ENCODE data around the gene MTCL1.

The MTCL1 gene

DNA sequence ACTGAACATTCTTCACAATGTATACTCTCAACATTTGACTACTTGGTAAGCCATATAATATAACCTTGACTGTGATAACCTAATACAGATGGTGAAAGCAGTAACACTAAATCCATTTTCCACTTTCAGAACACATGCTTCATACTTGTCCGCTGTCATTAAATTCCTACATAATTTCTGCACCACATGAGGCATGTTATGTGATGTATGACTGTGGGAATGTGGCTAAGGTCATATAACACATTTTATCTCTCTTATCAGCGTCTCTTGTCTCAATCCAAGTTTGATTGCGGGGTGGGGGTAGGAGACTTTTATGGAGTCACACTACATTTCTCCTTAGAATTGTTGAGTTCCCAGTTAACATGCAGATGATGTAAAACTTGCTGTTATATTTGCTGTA, 110.9 kb downstream of the MTCL1 start:
- no peak for DNase-seq

DNA sequence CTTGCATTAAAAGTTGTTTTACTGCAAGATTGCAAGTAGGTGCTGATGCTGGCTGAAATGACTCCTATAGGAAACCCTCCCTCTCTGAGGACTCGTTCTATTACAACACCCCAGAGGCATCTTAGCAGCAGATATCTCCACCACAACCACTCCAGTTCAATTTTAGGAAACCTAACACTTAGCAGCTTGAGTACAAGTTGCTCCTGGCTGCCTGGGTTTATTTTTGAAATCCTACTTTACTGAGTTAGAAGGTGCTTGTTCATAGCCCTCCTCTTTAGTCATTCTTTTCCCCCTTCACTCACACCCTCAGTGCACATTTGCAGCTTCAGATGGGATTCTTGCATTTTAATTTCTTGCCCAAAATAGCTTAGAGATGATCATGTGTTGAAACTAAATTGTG, 111.5 kb downstream of the MTCL1 start:
- DNase-seq: no peak

DNA sequence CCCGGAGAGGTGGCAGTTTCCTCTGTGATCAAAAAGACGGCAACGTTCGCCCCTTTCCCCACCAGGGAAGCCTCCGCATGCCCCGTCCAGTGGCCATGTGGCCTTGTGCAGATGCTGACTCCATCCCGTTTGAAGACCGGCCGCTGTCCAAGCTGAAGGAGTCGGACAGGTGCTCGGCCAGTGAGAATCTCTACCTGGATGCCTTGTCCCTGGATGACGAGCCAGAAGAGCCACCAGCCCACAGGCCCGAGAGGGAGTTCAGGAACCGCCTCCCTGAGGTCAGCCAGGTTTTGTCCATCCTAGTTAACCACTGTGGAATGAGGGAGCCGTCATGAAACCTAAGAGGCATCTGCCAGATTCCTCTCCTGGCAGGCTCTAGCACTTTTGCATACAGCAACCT, 113.6 kb downstream of the MTCL1 start:
- DNase-seq: no peak

DNA sequence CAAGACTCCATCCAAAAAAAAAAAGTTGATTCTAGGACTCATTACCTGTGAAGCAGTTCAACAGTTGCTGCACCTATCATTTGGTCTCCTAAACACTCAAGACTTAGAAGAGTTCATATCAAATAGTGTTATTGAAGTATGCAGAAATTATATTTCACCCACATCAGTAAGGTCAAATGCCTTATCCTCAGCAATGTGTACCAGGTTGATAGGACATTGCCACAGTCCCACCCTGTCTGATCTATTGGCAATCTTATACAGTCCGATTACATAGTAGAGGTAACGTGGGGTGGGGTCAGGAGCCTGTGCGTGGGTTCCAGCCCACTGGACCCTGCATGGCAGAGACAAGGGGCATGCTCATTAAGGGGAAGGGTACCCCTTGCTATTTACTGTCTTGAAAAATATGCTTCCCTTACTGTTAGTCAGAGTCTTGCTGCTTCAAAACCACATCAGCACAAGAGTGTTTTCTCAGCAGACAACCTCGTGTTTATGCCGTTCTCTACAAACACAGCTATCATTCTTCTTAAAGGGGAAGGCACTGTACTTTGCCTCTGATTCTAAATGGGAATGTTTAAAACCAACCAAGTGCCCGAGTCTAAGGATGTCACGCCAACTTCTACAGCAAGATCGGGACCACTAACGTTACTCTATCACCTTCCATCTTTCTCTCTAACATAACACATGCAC, 115.2 kb downstream of the MTCL1 start:
- DNase-seq: no peak

DNA sequence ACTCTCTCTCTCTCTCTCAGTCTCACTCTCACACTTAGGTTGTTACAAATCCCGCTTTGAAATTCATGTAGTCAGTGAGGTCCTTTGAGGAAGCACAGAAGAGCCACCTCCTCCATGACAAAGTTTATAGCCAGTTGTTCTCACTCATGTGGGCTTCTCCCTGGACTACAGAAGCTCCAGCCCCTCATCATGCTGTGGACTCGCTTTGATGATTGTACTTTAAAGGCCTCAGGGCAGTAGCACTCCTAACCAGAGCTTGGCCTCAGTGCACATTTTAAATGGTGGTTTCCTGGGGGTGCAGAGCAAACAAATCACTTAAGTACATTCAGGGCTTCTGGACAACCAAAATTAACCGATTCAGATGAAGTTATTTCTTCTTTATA, 115.7 kb downstream of the MTCL1 start:
- DNase-seq: no peak

DNA sequence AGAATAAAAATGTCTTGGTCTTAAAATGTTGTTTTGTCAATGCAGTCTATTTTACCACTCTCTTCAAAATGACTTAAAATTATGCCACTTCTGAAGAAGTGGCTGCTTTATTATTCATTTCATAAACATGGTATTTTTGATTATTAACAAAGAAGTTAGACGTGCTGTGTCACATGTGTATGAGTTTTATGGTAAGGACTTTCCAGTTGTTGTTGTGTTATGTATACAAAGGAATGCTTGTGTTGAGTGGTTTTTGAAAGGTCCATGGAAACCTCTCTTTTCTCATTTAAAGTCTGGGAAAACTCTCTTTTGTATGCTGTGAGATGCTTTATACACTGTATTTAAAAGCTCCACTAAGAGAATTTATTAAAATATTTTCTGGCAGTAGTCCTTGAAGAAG, 116.2 kb downstream of the MTCL1 start:
- no peak for DNase-seq

DNA sequence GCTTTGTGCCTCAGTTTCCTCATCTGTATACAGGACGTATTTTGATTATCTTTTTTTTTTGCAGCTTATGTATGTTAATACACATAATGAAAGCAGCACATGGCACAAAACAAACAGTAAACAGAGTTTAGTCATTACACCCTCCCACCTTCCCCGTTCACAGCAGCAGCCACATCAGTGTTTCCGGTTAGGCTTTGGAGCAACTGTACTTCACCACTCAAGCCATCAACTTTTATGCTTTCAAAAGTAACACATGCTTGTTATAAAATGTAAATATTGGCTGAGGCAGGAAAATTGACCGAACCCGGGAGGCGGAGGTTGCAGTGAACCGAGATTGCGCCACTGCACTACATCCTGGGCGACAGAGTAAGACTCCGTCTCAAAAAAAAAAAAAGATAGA, 117.3 kb downstream of the MTCL1 start:
- no peak for DNase-seq

DNA sequence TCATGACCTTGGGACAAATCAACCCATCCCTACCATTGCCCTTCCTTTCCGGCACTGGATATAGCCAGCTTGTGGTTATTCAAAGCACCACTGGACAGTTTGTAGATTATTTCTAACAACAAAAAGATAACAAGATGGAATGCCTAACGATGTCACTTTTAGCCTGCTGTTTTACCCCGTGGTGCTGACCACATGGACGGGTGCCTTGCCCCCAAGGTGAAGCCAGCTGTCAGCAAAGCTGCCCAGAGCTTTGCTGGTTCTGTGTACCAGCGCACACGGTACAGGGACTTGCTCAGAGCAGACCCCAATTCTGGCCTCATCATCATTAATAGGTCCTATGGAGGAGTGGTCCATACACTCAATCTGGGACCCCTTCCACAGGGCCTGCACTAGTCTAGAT, 118.2 kb downstream of the MTCL1 start:
- DNase-seq: no peak

DNA sequence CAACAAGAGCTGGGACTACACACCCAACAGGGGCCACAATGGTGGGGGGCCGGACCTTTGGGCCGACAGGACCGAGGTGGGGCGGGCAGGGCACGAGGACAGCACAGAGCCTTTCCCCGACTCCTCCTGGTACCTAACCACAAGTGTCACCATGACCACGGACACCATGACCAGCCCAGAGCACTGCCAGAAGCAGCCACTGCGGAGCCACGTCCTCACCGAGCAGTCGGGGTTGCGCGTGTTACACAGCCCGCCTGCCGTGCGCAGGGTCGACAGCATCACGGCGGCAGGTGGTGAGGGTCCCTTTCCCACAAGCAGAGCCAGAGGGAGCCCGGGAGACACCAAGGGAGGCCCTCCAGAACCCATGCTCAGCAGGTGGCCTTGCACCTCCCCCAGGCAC, 119.5 kb downstream of the MTCL1 start:
- no peak for DNase-seq

DNA sequence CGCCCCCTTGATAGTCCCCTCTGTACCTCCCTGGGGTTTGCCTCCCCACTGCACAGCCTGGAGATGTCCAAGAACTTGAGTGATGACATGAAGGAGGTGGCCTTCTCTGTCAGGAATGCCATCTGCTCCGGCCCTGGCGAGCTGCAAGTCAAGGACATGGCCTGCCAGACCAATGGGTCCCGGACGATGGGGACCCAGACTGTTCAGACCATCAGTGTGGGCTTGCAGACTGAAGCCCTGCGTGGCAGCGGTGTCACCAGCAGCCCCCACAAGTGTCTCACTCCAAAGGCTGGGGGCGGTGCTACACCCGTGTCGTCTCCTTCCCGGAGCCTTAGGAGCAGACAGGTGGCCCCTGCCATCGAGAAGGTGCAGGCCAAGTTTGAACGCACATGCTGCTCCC, 119.9 kb downstream of the MTCL1 start:
- no peak for DNase-seq

DNA sequence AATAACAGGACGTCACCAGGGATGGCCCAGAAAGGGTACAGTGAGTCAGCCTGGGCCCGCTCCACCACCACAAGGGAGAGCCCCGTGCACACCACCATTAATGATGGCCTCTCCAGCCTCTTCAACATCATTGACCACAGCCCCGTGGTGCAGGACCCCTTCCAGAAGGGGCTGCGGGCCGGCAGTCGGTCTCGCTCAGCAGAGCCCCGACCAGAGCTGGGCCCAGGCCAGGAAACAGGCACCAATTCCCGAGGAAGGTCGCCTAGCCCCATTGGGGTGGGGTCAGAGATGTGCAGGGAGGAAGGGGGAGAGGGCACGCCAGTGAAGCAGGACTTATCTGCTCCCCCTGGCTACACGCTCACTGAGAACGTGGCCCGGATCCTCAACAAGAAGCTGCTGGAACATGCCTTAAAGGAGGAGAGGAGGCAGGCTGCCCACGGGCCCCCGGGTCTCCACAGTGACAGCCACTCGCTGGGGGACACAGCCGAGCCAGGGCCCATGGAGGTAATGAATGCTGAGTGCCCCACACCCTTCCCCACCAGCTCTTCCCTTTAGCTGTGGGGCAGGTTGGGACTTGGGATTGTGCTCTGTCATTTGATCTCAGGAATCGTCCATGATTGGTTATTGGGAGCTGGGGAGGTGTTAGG, 120.5 kb downstream of the MTCL1 start:
- DNase-seq: no peak

DNA sequence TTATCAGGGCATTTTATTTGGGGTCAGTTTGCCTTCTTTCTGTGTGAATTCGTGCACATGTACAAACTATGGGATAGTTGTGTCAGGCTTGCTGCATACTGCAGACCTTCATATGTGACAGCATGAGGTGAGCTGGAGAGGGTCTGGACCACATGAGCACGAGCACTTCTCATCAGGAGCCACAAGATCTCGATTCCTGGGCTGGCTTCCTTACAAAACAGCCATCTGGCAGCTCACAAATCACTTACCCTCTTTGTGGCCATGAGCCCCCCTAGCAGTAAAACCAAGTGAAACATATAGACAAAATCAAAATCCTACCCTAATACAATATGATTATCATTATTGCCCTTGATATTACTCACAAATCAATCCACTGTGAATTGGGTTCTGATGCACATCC, 121.2 kb downstream of the MTCL1 start:
- DNase-seq: no peak

DNA sequence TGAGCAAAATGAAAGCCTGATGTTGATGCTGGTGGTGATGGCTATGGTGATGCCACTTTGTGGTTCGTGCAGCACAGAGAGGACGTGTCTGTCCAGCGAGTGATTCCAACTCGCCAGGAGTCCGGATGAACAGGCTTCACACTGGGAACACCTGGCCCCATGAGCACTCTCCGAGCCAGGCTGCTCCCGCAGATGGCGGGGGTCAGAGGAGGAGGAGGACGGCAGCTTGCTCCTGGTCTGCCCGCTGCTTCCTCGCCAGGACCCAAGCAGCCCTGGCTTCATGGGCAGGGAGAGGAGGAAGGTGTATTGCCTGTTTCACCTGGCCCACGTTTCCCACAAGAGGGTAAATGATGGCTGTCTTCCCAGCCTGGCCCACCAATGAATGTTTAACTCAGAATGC, 121.6 kb downstream of the MTCL1 start:
- no peak for DNase-seq

DNA sequence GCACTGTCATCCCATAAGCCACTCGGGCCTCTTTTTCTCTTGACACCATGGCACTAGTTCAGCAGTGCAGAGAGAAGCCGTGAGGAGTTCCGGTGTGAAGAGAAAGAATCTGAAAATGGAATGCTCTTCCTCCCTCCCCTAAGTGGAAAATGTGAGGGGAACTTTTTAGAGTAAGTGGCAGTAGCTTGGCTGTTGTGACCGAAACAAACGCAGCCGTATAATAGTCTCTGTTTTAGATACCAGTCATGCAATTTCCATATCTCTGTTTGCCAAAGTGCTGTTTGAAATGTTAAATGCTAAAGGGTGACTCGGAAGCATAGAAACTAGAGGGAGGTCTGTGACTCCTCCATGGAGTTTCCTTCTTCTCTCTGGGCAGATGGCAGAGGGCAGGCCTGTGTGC, 122.9 kb downstream of the MTCL1 start:
- DNase-seq: no peak

DNA sequence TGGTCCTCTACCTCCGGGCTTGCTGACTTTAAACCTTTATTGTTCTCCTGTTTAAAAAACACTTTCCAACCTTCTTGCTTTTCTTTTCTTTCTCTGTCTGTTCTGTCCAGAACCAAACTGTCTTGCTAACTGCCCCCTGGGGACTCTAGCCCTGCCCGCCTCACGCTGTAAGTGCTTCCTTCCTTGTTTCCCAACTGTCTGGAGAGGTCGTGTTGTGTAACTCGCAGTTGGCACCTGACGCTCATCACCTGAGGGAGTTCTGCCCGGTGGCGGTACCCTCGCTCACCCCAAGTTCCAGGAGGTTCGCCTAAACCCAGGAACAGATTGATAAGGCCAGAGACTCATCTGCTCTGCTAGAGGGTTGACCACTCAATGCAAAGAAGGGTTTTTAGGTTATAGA, 123.4 kb downstream of the MTCL1 start:
- no peak for DNase-seq

DNA sequence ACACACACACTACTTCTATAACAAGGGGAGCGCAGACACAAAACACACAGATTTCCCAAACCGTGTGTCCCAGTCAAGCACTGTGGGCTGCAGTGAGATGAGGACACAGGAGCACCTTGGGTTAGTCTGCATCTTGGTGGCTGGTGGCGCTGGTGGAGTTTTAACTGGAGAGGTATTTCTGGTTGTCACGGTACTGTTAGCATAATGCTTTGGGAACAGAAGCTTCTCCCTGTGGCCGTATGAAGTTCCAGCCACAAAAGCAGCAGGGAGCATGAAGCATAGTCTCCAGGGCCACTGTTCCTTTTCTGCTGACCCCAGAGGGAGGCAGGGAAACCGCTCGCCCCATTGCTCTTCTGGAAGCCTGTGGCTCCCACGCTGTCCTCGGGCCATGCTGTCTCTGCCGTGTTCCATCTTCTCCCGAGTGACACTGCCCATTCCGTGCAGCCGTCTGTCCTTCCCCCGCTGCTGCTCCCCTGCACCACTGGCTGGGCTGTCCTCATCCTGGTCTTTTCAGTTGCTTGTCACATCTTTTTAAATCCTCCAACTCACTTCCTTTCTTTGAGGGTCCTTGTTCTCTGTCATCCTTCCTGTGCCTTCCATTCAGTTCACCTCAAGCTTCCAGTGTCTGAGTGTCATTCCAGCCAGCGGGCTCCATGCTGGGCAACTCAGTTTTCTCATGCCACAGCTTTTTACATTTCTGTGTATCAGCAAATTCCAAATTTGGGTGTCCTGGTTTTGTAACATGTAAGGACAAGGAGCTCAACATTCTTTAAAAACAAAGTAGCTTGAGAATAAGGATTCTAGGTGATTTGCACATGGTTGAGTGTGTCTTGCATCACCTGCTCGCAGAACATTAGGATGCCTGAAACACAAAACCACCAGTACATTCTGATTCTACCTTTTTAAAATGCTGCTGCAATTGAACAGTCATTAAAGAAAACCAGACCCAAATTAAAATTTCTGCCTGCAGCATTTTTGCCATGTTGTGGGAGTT, 125.0 kb downstream of the MTCL1 start:
- DNase-seq: no peak

DNA sequence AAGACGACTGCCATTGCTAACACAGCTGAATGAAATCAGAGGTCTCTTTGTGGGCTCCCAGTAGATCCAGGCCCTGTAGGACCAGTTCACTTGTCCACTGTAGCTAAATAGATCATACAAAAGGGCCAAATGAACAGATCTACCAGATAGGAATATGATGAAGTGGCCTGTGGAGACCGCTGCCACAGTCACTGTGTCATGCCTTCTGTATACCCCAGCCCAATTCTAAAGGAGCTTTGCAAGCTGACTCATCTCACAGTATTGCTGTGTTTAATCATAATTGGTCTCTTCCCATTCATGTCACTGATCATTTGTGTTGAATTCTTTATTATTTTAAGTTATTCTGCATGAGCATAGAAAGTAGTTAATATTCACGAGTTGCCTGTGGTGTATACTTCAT, 125.8 kb downstream of the MTCL1 start:
- DNase-seq: no peak

DNA sequence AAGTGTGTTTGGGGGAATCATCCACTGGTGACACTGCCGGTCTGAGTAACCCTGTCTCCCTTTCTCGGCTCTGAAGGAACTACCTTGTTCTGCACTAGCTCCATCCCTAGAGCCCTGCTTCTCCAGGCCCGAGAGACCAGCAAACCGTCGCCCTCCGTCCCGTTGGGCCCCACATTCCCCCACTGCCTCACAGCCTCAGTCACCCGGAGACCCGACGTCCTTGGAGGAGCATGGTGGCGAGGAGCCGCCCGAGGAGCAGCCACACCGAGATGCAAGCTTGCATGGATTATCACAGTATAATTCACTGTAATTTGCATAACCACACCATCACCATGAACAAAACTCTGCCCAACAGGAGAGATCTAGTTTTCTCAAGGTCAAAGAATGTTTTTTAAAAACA, 126.2 kb downstream of the MTCL1 start:
- DNase-seq: no peak

DNA sequence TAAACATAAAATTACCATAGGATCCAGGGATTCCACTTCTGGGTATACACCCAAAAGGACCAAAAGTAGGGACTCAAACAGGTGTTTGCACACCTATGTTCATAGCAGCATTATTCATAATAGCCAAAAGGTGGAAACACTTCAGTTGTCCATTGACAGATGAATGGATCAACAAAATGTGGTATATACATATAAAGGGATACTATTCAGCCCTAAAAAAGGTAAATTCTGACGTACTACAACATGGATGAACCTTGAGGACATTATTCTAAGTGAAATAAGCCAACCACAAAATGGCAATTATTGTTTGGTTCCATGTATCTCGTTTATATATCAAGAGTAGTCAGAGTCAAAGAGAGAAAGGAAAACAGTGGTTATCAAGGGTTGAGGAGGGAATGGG, 128.1 kb downstream of the MTCL1 start:
- DNase-seq: no peak

DNA sequence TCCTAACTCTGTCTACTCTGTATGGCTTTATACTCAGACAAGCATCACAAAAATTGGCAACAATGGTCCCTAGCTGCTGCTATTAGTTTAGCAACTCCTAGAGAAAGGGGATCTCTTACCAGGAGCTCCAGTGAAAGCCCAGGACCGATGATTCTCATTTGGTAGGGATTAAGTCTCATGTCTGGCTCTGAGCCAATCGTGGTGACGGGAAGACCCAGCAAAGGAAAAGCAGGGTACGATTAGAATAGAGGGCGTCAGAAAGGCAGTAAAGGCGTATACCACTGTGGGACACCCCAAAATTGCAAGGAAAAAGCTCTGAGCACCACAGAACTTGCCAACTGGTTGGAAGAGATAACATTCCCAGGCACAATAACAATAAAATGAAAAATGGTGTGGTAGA, 129.5 kb downstream of the MTCL1 start:
- DNase-seq: no peak

DNA sequence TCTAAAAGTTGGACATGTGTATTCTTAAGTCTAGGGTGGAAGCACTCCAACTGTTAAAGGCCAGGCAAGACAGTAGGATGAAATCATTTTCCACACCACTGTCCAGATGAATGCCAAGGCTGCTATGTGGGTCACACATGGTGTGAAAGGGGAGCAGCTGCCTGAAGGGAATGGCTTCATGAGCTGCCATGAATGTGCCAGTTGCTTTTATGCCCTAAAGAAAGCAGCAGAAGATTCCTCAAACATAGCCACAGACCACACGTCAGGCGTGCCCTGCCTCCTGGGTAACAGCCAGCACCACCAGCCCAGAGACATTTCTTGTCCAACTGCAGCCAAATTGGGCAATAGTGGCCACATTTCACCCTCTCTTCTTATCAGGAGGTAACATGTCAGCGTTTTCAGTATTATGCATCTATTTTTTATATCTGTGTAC, 130.2 kb downstream of the MTCL1 start:
- no peak for DNase-seq

DNA sequence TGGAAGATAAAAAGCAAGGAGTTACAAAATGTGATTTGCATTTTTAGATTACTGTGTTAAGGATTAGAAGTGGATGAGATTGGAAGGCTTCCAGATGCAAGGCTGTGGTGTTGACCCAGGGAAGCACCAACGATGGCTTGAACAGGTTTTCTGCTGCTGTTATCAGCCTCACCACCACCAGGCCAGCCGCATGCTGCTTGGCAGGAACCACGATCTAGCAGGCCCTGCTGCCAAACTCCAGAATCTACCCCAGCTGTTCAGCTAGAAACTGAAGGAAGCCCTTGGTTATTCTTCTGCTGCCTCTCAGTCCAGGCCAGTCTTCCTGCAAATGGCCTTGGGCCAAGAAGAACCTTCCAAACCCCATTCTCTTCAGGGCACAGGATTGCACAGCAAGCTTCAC, 133.9 kb downstream of the MTCL1 start:
- DNase-seq: no peak

DNA sequence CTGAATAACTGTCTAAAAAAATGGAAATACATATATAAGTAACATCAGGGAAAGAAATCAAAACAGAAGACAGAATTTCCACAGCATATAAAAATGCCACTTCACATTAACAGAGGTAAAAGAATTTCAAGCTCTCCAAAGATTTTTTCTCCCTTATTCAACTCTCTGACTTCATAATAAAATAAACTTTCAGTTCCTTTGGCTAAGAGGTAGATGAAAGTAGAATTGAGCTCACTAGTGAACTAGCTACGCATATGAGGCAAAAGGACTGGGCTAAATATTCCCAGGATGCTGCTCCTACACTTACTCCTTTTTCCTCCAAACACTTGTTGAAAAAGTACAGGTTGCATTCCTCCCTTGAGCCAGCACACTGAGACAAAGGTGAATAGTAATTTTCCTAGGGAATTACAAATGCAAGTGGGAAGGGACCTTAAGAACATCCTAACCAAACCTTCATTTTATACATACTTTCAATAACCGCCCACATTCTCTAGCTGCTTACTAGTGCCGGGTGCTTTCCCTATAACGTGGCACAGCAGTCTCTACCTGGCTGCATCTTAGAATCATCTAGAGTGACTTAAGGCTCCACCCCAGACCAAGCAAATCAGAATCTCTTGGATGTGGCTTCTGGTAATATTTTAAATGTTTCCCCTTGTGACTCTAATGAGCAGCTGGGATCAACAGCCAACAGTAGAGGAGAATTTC, 136.6 kb downstream of the MTCL1 start:
- DNase-seq: no peak

All from AML-193 (cell line).